Measurements from ENCODE around the gene COL20A1.

COL20A1 gene

GRCh38 chr20:63277466-63278272, 15.3 kb upstream of the COL20A1 start:
- DNase-seq (ENCODE audit: low spot score), result no peak

GRCh38 chr20:63278661-63279060, 14.3 kb upstream of the COL20A1 start:
- no peak for DNase-seq (ENCODE audit: low spot score)

GRCh38 chr20:63279931-63280330, 13.1 kb upstream of the COL20A1 start:
- DNase-seq (ENCODE audit: low spot score), result no peak

GRCh38 chr20:63280371-63280770, 12.6 kb upstream of the COL20A1 start:
- DNase-seq (ENCODE audit: low spot score), result no peak

- no peak for DNase-seq (ENCODE audit: low spot score)
These were observed 11.9 kb upstream of the COL20A1 start for GRCh38 chr20:63280929-63281545.

GRCh38 chr20:63281742-63282665, 11.0 kb upstream of the COL20A1 start:
- DNase-seq (ENCODE audit: low spot score), result no peak

GRCh38 chr20:63282946-63283345, 10.0 kb upstream of the COL20A1 start:
- no peak for DNase-seq (ENCODE audit: low spot score)

- DNase-seq (ENCODE audit: low spot score), result no peak
These were observed 9.4 kb upstream of the COL20A1 start for GRCh38 chr20:63283397-63284082.

GRCh38 chr20:63284083-63284440, 8.9 kb upstream of the COL20A1 start:
- no peak for DNase-seq (ENCODE audit: low spot score)

GRCh38 chr20:63284544-63284949, 8.4 kb upstream of the COL20A1 start:
- no peak for DNase-seq (ENCODE audit: low spot score)

- DNase-seq (ENCODE audit: low spot score), result no peak
These were observed 7.9 kb upstream of the COL20A1 start for GRCh38 chr20:63284981-63285524.

GRCh38 chr20:63285636-63286615, 7.1 kb upstream of the COL20A1 start:
- DNase-seq (ENCODE audit: low spot score), result no peak

- DNase-seq (ENCODE audit: low spot score), result no peak
These were observed 5.9 kb upstream of the COL20A1 start for GRCh38 chr20:63286781-63287696.

- DNase-seq (ENCODE audit: low spot score), result no peak
These were observed 5.0 kb upstream of the COL20A1 start for GRCh38 chr20:63287697-63288580.

- no peak for DNase-seq (ENCODE audit: low spot score)
These were observed 4.3 kb upstream of the COL20A1 start for GRCh38 chr20:63288581-63289251.

- DNase-seq (ENCODE audit: low spot score), result no peak
These were observed 3.5 kb upstream of the COL20A1 start for GRCh38 chr20:63289311-63290135.

GRCh38 chr20:63290136-63290676, 2.8 kb upstream of the COL20A1 start:
- no peak for DNase-seq (ENCODE audit: low spot score)
